Gastrocnemius medialis (tissue), 4 donors: Measurements from ENCODE around the gene SLC2A4RG. TPM values are rescaled to one million over a fixed set of nuclear protein-coding genes. Genes with fewer than 3 reads are reported as not detected.

Experiments used
- ATAC-seq, 2 donors: fragments of 150-250 bp; one replicate each; pipeline ENCODE4 v1.9.1; 2016
- DNase-seq, 2 donors: peaks; one replicate each; pipeline ENCODE4 v3.0.0-alpha.2; 2019
- H3K27ac ChIP-seq, 4 donors: fragments of 200-600 bp; sonication (generic); 1 replicate in 1 of 4; 2 replicates in 3 of 4; pipeline ENCODE4 v1.5.1; 2016 to 2018; ENCODE audit warnings: mild to moderate bottlenecking in 2 of 4, moderate library complexity in 1 of 4
- H3K27me3 ChIP-seq, 3 donors: fragments of 200-600 bp; sonication (generic) in 2 of 3; 1 replicate in 1 of 3; 2 replicates in 2 of 3; pipeline versions ENCODE4 v1.5.1 to v1.6.0; 2016 to 2019; ENCODE audit warnings: mild to moderate bottlenecking in 1 of 3, moderate library complexity in 1 of 3
- H3K36me3 ChIP-seq, 2 donors: fragments of 200-600 bp; sonication (generic) in 1 of 2; one replicate each; pipeline ENCODE4 v1.5.1; 2017 to 2018
- H3K4me1 ChIP-seq, 2 donors: fragments of 200-600 bp; sonication (generic) in 1 of 2; one replicate each; pipeline ENCODE4 v1.5.1; 2016 to 2017; ENCODE audit warnings: mild to moderate bottlenecking in 2 of 2
- H3K4me3 ChIP-seq, 4 donors: fragments of 200-600 bp; sonication (generic) in 3 of 4; 1 replicate in 1 of 4; 2 replicates in 3 of 4; pipeline ENCODE4 v1.5.1; 2016 to 2019; ENCODE audit warnings: mild to moderate bottlenecking in 2 of 4
- H3K9me3 ChIP-seq, 3 donors: fragments of 200-600 bp; sonication (generic) in 2 of 3; 1 replicate in 1 of 3; 2 replicates in 2 of 3; pipeline ENCODE4 v1.5.1; 2016 to 2019
- CTCF ChIP-seq, 5 experiments: fragments of 450-650 bp in 3 of 5; fragments of 200-600 bp in 2 of 5; sonication (generic) in 2 of 5; IDR thresholded peaks in 4 of 5; conservative IDR thresholded peaks in 1 of 5; 1 replicate in 4 of 5; 2 replicates in 1 of 5; pipeline ENCODE4 v1.5.1; 2016 to 2019; ENCODE audit warnings: antibody characterized with exemption in 5 of 5, mild to moderate bottlenecking in 3 of 5, moderate library complexity in 3 of 5
- POLR2A ChIP-seq, 2 donors: fragments of 450-650 bp; IDR thresholded peaks; one replicate each; pipeline ENCODE4 v1.6.1; 2017; ENCODE audit warnings: antibody characterized with exemption in 2 of 2, mild to moderate bottlenecking in 2 of 2, moderate library complexity in 2 of 2
- in situ Hi-C, 4 donors: fragments of 200-750 bp; cut with MboI; loops; one replicate each; pipeline versions ENCODE4 v1.15.0 to v1.8.0; 2017; ENCODE audit warnings: low sequenced_read_pairs in 4 of 4
- intact Hi-C: fragments of 100-400 bp; cut with DNase I; formaldehyde crosslinking; loops from one replicate; pipeline ENCODE4 v1.15.1; 2023; ENCODE audit warnings: low total_unique reads
- total RNA-seq, 4 donors: library from RNA; depleted of rRNA; stranded (reverse); fragments of >200 nt; gene quantifications; one replicate each; pipeline versions ENCODE4 v1.1.0 to v1.2.3, GENCODE V29; 2016

The SLC2A4RG gene
- total RNA-seq, 4 donors from 2014 or later = 26.0 to 58.7 (median 39.1) TPM

- DNase-seq (no peak), ATAC-seq (no peak)
- in situ Hi-C loops (no loop called here), intact Hi-C loops (no loop called here)
- H3K4me1 ChIP-seq = no peaks in the 10 kb centered on the region
- no peak overlapping the region for H3K27ac ChIP-seq
- H3K4me3 ChIP-seq = no peak overlapping the region
- H3K36me3 ChIP-seq = no peaks in the 10 kb centered on the region
- TF ChIP-seq CTCF (IDR thresholded peaks at IDR 0.05 in 4 of 5, conservative IDR thresholded peaks at IDR 0.05 in 1 of 5) (no peak), POLR2A (IDR thresholded peaks at IDR 0.05) (no peak)
- H3K9me3 ChIP-seq = no peaks in the 10 kb centered on the region
- no peaks in the 10 kb centered on the region for H3K27me3 ChIP-seq
Measured at GRCh38 chr20:63751471-63752271, 12.1 kb downstream of the SLC2A4RG start.

- no peak for TF ChIP-seq POLR2A (IDR thresholded peaks at IDR 0.05)
- TF ChIP-seq CTCF (IDR thresholded peaks at IDR 0.05 in 4 of 5, conservative IDR thresholded peaks at IDR 0.05 in 1 of 5) = no peak
- Histone ChIP-seq H3K4me1 (no peaks in the 10 kb centered on the region), H3K27me3 (no peaks in the 10 kb centered on the region), H3K27ac (no peak overlapping the region), H3K36me3 (no peaks in the 10 kb centered on the region), H3K4me3 (no peak overlapping the region), H3K9me3 (no peaks in the 10 kb centered on the region)
- DNase-seq = no peak
- in situ Hi-C loops (no loop called here), intact Hi-C loops (no loop called here)
- no peak for ATAC-seq
Measured at GRCh38 chr20:63752411-63753101, 13.0 kb downstream of the SLC2A4RG start.

DNA sequence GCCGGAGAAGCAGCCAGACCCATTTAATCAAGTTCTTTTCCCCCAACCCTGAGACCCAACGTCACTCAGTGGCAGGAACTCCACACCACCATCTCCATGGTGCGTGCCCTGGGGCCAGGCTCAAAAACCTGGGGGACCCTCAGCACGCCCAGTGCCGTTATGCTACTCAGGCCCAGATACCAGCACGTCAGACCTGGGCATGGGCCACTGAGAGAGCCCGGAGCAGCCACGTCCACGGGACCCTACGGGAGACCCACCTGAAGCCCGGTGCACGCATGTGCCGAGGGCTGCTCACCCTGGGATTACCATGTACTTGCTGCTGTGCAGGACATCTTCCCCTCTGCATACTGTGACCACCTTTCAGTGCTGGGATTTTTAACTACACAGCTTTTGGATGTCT, 13.8 kb downstream of the SLC2A4RG start:
- H3K4me3 ChIP-seq = no peak overlapping the region
- no peaks in the 10 kb centered on the region for H3K4me1 ChIP-seq
- TF ChIP-seq CTCF (IDR thresholded peaks at IDR 0.05 in 4 of 5, conservative IDR thresholded peaks at IDR 0.05 in 1 of 5) (no peak), POLR2A (IDR thresholded peaks at IDR 0.05) (no peak)
- ATAC-seq (no peak), DNase-seq (no peak)
- H3K36me3 ChIP-seq = no peaks in the 10 kb centered on the region
- H3K27ac ChIP-seq = no peak overlapping the region
- in situ Hi-C loops = no loop called here
- intact Hi-C loops = no loop called here
- H3K27me3 ChIP-seq = no peaks in the 10 kb centered on the region
- H3K9me3 ChIP-seq = no peaks in the 10 kb centered on the region

DNA sequence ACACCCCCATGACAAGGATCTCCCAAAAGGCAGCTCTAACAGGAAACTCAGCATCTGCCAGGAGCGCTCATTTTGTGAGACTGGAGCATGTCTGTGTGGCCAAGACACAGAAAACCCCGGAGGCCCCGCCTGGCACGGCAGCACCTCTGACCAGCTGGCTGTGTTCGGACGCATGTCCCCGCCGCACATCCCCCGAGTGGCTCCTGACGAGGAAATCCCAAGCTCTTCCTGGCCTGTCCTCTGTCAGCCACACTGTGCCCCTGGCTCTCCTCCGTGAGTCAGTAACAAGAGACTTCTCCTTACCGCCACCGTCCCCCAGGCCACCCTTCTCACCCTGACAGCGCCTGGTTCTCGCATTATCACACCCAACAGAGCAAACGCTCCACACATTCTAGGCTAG, 14.4 kb downstream of the SLC2A4RG start:
- Histone ChIP-seq H3K9me3 (no peaks in the 10 kb centered on the region), H3K4me3 (no peak overlapping the region), H3K36me3 (no peaks in the 10 kb centered on the region), H3K27me3 (no peaks in the 10 kb centered on the region), H3K4me1 (no peaks in the 10 kb centered on the region), H3K27ac (no peak overlapping the region)
- DNase-seq (no peak), ATAC-seq (no peak)
- in situ Hi-C loops = no loop called here
- TF ChIP-seq POLR2A (IDR thresholded peaks at IDR 0.05) = no peak
- TF ChIP-seq CTCF (IDR thresholded peaks at IDR 0.05 in 4 of 5, conservative IDR thresholded peaks at IDR 0.05 in 1 of 5) = no peak
- intact Hi-C loops = no loop called here
